ENCODE data around the gene PPP1R18. TPM values are rescaled to one million over a fixed set of nuclear protein-coding genes. Genes with fewer than 3 reads are reported as not detected.

Gene PPP1R18
- total and polyA plus RNA-seq, 4 donors: 28.2 to 155 (median 66.6) TPM

- Histone ChIP-seq H3K4me1 (ENCODE audit: control insufficient read depth in 5 of 5, insufficient read depth in 5 of 5, low read length in 5 of 5) (peaks cover 0 to 10% (median 0%) of the 10 kb centered on the region in 5 donors), H3K27me3 (ENCODE audit: control insufficient read depth in 3 of 3, insufficient read depth in 3 of 3, low read length in 2 of 3) (no peaks in the 10 kb centered on the region), H3K27ac (ENCODE audit: low read depth in 1 of 2, low read length in 1 of 2) (peak overlapping the region; percentile 88 to 98), H3K4me3 (peak overlapping the region; percentile 77), H3K9me3 (ENCODE audit: control insufficient read depth in 4 of 4, insufficient read depth in 3 of 4, low read length in 3 of 4) (no peaks in the 10 kb centered on the region), H3K9ac (ENCODE audit: insufficient read depth in 1 of 2, low read length in 2 of 2) (peak overlapping the region; percentile 46 to 59), H3K36me3 (ENCODE audit: control insufficient read depth in 4 of 4, insufficient read depth in 4 of 4, low read length in 4 of 4) (peaks cover 11 to 23% (median 18%) of the 10 kb centered on the region in 4 donors)
- DNase-seq (peak; percentile 58 to 73 (median 60)), ATAC-seq (ENCODE audit: insufficient read depth, low FRiP score) (peak; percentile 84)
- 0 to 1% methylated on average over 49 to 78 of the region's 78 CpGs for WGBS, 2 donors
- no peak for TF ChIP-seq CTCF (IDR thresholded peaks at IDR 0.05; ENCODE audit: control extremely low read depth, extremely low read depth)
Observed at GRCh38 chr6:30647242-30648116, 39.0 kb downstream of the PPP1R18 start.

- Histone ChIP-seq H3K4me1 (ENCODE audit: control insufficient read depth in 5 of 5, insufficient read depth in 5 of 5, low read length in 5 of 5) (peaks cover 0 to 10% (median 0%) of the 10 kb centered on the region in 5 donors), H3K9ac (ENCODE audit: insufficient read depth in 1 of 2, low read length in 2 of 2) (peak within 1 kb of the TSS; percentile 46 to 59), H3K4me3 (peak within 1 kb of the TSS; percentile 77), H3K27me3 (ENCODE audit: control insufficient read depth in 3 of 3, insufficient read depth in 3 of 3, low read length in 2 of 3) (no peaks in the 10 kb centered on the region), H3K36me3 (ENCODE audit: control insufficient read depth in 4 of 4, insufficient read depth in 4 of 4, low read length in 4 of 4) (peaks cover 5 to 26% (median 19%) of the 10 kb centered on the region in 4 donors), H3K9me3 (ENCODE audit: control insufficient read depth in 4 of 4, insufficient read depth in 3 of 4, low read length in 3 of 4) (no peaks in the 10 kb centered on the region), H3K27ac (ENCODE audit: low read depth in 1 of 2, low read length in 1 of 2) (peak within 1 kb of the TSS; percentile 88 to 98)
- ATAC-seq (ENCODE audit: insufficient read depth, low FRiP score) (peak; percentile 90), DNase-seq (peak; percentile 93 to 96 (median 95))
- 12 to 19% methylated on average over 32 to 37 of the region's 37 CpGs for WGBS, 2 donors
- TF ChIP-seq CTCF (IDR thresholded peaks at IDR 0.05; ENCODE audit: control extremely low read depth, extremely low read depth): no peak
Observed at GRCh38 chr6:30646450-30647241, 39.8 kb downstream of the PPP1R18 start, which contains the start of gene C6orf136. Gene C6orf136, plus strand, starts transcription at chr6:30647133. Its CDS starts 99 bp downstream, at chr6:30647232.

GRCh38 chr6:30645989-30646388, 40.5 kb downstream of the PPP1R18 start:
- 78 to 88% methylated on average over 1 of the region's 1 CpG for whole genome bisulfite sequencing, 2 donors

More at GRCh38 chr6:30645989-30646388, 40.5 kb downstream of the PPP1R18 start:
- H3K4me3 ChIP-seq: no peak overlapping the region
- H3K4me1 ChIP-seq (ENCODE audit: control insufficient read depth in 5 of 5, insufficient read depth in 5 of 5, low read length in 5 of 5): peaks cover 0 to 10% (median 0%) of the 10 kb centered on the region in 5 donors
- no peak overlapping the region for H3K27ac ChIP-seq (ENCODE audit: low read depth in 1 of 2, low read length in 1 of 2)
- H3K9me3 ChIP-seq (ENCODE audit: control insufficient read depth in 4 of 4, insufficient read depth in 3 of 4, low read length in 3 of 4): no peaks in the 10 kb centered on the region
- no peak overlapping the region for H3K9ac ChIP-seq (ENCODE audit: insufficient read depth in 1 of 2, low read length in 2 of 2)
- no peaks in the 10 kb centered on the region for H3K27me3 ChIP-seq (ENCODE audit: control insufficient read depth in 3 of 3, insufficient read depth in 3 of 3, low read length in 2 of 3)
- TF ChIP-seq CTCF (IDR thresholded peaks at IDR 0.05; ENCODE audit: control extremely low read depth, extremely low read depth): no peak
- no peak for ATAC-seq (ENCODE audit: insufficient read depth, low FRiP score)
- peaks cover 2 to 28% (median 22%) of the 10 kb centered on the region in 4 donors for H3K36me3 ChIP-seq (ENCODE audit: control insufficient read depth in 4 of 4, insufficient read depth in 4 of 4, low read length in 4 of 4)
- no peak for DNase-seq

Data from lung (tissue), 12 donors.